ENCODE results near the gene AVL9.

AVL9 gene

DNA sequence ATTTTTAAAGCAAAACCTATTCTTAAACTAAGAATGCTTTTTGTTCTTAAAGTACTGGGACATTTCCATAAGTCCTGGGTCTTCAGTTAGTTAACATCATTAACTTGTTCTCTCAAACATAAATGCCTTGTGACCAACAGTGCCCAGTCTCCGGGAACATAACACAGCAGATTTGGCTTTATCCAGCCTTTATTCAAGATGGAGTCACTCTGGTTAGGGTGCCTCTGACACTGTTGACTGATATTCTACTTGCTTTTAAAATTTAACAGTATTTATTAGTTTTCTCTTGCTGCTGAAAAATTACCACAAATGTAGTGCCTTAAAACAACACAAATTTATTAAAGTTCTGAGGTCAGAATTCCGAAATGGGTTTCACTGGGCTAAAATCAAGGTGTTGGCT, 44.1 kb downstream of the AVL9 start:
- peaks cover 7% of the 10 kb centered on the region for H3K36me3 ChIP-seq
- no peaks in the 10 kb centered on the region; the same call in 1 of the 2 replicates for H3K4me1 ChIP-seq
- no peak overlapping the region for H3K4me3 ChIP-seq (ENCODE audit: low read depth, low read length)
- H3K27me3 ChIP-seq = no peaks in the 10 kb centered on the region
- TF ChIP-seq, protein P1, sequence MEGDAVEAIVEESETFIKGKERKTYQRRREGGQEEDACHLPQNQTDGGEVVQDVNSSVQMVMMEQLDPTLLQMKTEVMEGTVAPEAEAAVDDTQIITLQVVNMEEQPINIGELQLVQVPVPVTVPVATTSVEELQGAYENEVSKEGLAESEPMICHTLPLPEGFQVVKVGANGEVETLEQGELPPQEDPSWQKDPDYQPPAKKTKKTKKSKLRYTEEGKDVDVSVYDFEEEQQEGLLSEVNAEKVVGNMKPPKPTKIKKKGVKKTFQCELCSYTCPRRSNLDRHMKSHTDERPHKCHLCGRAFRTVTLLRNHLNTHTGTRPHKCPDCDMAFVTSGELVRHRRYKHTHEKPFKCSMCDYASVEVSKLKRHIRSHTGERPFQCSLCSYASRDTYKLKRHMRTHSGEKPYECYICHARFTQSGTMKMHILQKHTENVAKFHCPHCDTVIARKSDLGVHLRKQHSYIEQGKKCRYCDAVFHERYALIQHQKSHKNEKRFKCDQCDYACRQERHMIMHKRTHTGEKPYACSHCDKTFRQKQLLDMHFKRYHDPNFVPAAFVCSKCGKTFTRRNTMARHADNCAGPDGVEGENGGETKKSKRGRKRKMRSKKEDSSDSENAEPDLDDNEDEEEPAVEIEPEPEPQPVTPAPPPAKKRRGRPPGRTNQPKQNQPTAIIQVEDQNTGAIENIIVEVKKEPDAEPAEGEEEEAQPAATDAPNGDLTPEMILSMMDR (IDR thresholded peaks at IDR 0.05; ENCODE audit: low read depth, low read length) = no peak
- no peak for DNase-seq
- no peaks in the 10 kb centered on the region for H3K9me3 ChIP-seq

DNA sequence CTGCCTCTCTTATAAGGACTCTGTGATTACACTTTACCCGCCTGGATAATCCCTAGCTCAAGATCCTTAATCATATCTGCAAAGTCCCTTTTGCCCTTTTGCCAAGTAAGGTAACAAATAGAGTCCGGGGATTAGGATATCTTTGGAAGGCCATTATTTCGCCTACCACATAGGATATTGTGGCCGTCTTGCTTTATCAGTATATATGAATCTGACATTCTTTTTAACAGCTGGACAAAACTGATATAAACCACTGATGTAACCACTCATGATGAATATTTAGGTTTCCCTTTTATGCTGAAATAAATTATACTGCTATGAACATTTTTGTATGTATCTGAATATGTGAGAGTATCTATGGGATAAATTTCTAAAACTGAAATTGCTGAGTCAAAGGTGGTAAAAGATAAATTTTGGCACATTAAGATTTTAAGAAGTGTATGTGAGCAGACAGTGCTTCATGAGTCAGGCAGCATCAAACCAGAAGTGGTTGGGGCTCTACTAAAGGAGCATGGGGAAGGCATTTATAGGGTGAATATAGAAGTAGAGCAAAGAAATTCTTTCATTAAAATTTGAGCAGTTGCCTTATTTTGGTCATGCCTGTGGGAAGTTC, 44.7 kb downstream of the AVL9 start:
- H3K4me1 ChIP-seq = no peaks in the 10 kb centered on the region; the same call in 1 of the 2 replicates
- H3K36me3 ChIP-seq = peaks cover 7% of the 10 kb centered on the region
- TF ChIP-seq, protein P1 (IDR thresholded peaks at IDR 0.05; ENCODE audit: low read depth, low read length) = no peak
- no peak for DNase-seq
- H3K27me3 ChIP-seq = no peaks in the 10 kb centered on the region
- H3K4me3 ChIP-seq (ENCODE audit: low read depth, low read length) = no peak overlapping the region
- H3K9me3 ChIP-seq = no peaks in the 10 kb centered on the region

DNA sequence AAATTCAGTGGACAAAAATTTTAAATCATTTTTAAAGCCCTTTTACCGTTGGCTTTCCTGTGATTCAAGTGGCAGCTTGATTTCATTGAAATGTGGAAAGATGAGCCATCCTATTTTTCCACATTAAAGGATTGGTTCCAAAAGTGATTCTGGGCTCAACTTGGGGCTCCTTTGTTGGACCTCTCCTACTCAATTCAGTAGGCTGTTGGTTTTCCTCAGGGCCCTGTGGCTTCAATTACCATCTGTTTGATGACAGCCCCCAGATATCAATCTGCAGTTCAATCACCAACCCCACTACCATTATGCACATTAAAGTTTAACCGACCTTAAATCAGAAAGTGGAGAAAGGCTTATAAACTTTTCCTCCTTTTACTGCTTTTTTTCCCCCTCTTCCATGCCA, 47.3 kb downstream of the AVL9 start:
- H3K36me3 ChIP-seq = peaks cover 7% of the 10 kb centered on the region
- no peaks in the 10 kb centered on the region for H3K9me3 ChIP-seq
- TF ChIP-seq, protein P1 (IDR thresholded peaks at IDR 0.05; ENCODE audit: low read depth, low read length) = no peak
- no peaks in the 10 kb centered on the region; the same call in 1 of the 2 replicates for H3K4me1 ChIP-seq
- H3K4me3 ChIP-seq (ENCODE audit: low read depth, low read length) = no peak overlapping the region
- no peak for DNase-seq
- H3K27me3 ChIP-seq = no peaks in the 10 kb centered on the region

DNA sequence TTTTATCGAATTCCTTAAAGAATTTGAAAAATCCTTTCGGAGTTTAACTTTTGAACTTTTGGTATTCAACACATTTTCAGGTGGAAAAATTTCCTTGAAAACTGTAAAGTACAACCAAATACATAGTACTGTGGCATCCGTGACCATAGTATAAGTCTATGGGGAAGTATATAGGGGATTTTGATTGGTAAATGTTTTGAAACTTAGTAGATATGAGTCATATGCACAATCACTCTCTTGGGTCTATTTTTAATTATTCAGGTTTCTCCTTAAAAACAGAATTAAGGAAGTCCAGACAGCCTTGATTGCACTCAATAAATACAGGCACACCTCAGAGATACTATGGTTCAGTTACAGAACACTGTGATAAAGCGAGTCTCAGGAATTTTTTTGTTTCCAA, 64.2 kb downstream of the AVL9 start:
- Histone ChIP-seq H3K36me3 (peaks cover 43% of the 10 kb centered on the region), H3K4me1 (no peaks in the 10 kb centered on the region), H3K9me3 (no peaks in the 10 kb centered on the region), H3K4me3 (ENCODE audit: low read depth, low read length) (no peak overlapping the region), H3K27me3 (no peaks in the 10 kb centered on the region)
- TF ChIP-seq, protein P1 (IDR thresholded peaks at IDR 0.05; ENCODE audit: low read depth, low read length) = no peak
- DNase-seq = no peak

DNA sequence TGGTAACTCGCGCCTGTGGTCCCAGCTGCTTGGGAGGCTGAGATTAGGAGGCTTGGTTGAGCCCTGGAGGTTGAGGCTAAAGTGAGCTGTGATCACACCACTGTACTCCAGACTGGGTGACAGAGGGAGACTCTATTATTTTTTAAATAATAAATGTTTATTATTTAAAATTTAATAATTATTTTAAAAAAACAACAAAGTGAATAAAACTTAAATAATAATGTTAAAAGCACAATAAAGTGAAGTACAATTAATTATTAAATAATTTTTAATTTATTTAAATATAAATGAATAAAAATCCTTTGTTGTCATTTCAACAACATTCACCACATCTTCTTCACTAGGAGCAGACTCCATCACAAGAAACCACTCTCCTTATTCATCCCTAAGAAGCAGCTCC, 64.8 kb downstream of the AVL9 start:
- Histone ChIP-seq H3K36me3 (peaks cover 39% of the 10 kb centered on the region), H3K4me1 (no peaks in the 10 kb centered on the region), H3K27me3 (no peaks in the 10 kb centered on the region), H3K9me3 (no peaks in the 10 kb centered on the region), H3K4me3 (ENCODE audit: low read depth, low read length) (no peak overlapping the region)
- TF ChIP-seq, protein P1 (IDR thresholded peaks at IDR 0.05; ENCODE audit: low read depth, low read length) = no peak
- DNase-seq = no peak

DNA sequence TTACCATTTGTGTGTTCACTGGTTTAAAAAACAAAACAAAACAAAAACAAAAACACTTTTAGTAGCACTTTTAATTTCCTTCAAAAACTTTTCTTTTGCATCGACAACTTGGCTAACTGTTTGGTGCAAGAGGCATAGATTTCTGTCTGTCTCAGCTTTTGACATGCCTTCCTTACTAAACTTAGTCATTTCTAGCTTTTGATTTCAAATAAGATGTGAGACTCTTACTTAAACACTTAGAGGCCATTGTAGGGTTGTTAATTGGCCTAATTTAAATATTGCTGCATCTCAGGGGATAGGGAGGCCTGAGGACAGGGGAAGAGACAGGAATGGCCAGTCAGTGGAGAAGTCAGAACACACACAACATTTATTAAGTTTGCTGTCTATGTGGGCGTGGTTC, 66.3 kb downstream of the AVL9 start:
- Histone ChIP-seq H3K4me1 (no peaks in the 10 kb centered on the region), H3K9me3 (no peaks in the 10 kb centered on the region), H3K27me3 (no peaks in the 10 kb centered on the region), H3K36me3 (peaks cover 38% of the 10 kb centered on the region), H3K4me3 (ENCODE audit: low read depth, low read length) (no peak overlapping the region)
- DNase-seq = no peak
- TF ChIP-seq, protein P1 (IDR thresholded peaks at IDR 0.05; ENCODE audit: low read depth, low read length) = no peak
